Adipocyte (in vitro differentiated cells): ENCODE measurements around the gene DBNDD1.
"Not testable (repeated sequence)": the region's sequence is repeated elsewhere in the genome, so short reads cannot be mapped to it uniquely, and the experiment has no call there.

Experiments used
- DNase-seq: peaks from one replicate; pipeline ENCODE4 v3.0.0-alpha.2; 2015; ENCODE audit warnings: low read depth
- H3K27me3 ChIP-seq: replicated peaks from 2 replicates; pipeline ENCODE4 v1.7.0; 2013; ENCODE audit warnings: mild to moderate bottlenecking, low read length, moderate library complexity; ENCODE audit not compliant: control insufficient read depth, insufficient read depth
- H3K36me3 ChIP-seq: 2 replicates; pipeline ENCODE4 v1.7.0; 2013; ENCODE audit warnings: low read length, mild to moderate bottlenecking, moderate library complexity; ENCODE audit not compliant: control insufficient read depth, insufficient read depth, severe bottlenecking
- H3K4me1 ChIP-seq: 2 replicates; pipeline ENCODE4 v1.7.0; 2013; ENCODE audit warnings: mild to moderate bottlenecking, low read length, moderate library complexity; ENCODE audit not compliant: control insufficient read depth, insufficient read depth
- H3K4me3 ChIP-seq: 2 replicates; pipeline ENCODE4 v1.7.0; 2013; ENCODE audit warnings: mild to moderate bottlenecking, low read length, moderate library complexity
- H3K9ac ChIP-seq: 2 replicates; pipeline ENCODE4 v1.7.0; 2013; ENCODE audit warnings: mild to moderate bottlenecking, low read length, moderate library complexity
- H3K9me3 ChIP-seq: 2 replicates; pipeline ENCODE4 v1.7.0; 2013; ENCODE audit warnings: mild to moderate bottlenecking, low read length, moderate library complexity; ENCODE audit not compliant: control insufficient read depth

Gene DBNDD1

GRCh38 chr16:90008708-90009145 is 10.5 kb downstream of the DBNDD1 start:
- no peak for DNase-seq
- no peak overlapping the region for H3K4me3 ChIP-seq

GRCh38 chr16:90007635-90008234 is 11.5 kb downstream of the DBNDD1 start:
- not testable (repeated sequence) for H3K9ac ChIP-seq, H3K4me3 ChIP-seq

More at GRCh38 chr16:90008708-90009145, 10.5 kb downstream of the DBNDD1 start:
- Histone ChIP-seq H3K27me3 (no peaks in the 10 kb centered on the region), H3K4me1 (no peaks in the 10 kb centered on the region), H3K9ac (no peak overlapping the region), H3K36me3 (no peaks in the 10 kb centered on the region), H3K9me3 (no peaks in the 10 kb centered on the region)

GRCh38 chr16:90007015-90007414 is 12.2 kb downstream of the DBNDD1 start:
- no peak for DNase-seq
- Histone ChIP-seq H3K4me1 (no peaks in the 10 kb centered on the region), H3K27me3 (no peaks in the 10 kb centered on the region), H3K4me3 (no peak overlapping the region), H3K9me3 (no peaks in the 10 kb centered on the region), H3K9ac (no peak overlapping the region), H3K36me3 (no peaks in the 10 kb centered on the region)

More at GRCh38 chr16:90007635-90008234, 11.5 kb downstream of the DBNDD1 start:
- not testable (repeated sequence) for H3K4me1 ChIP-seq, H3K27me3 ChIP-seq, H3K36me3 ChIP-seq, DNase-seq, H3K9me3 ChIP-seq

- no peak overlapping the region for H3K4me3 ChIP-seq
- H3K9ac ChIP-seq = no peak overlapping the region
- H3K9me3 ChIP-seq = no peaks in the 10 kb centered on the region
- no peak for DNase-seq
- H3K27me3 ChIP-seq = no peaks in the 10 kb centered on the region
- no peaks in the 10 kb centered on the region for H3K4me1 ChIP-seq
- no peaks in the 10 kb centered on the region for H3K36me3 ChIP-seq
Measured at GRCh38 chr16:90005956-90006663, 13.1 kb downstream of the DBNDD1 start.

DNA sequence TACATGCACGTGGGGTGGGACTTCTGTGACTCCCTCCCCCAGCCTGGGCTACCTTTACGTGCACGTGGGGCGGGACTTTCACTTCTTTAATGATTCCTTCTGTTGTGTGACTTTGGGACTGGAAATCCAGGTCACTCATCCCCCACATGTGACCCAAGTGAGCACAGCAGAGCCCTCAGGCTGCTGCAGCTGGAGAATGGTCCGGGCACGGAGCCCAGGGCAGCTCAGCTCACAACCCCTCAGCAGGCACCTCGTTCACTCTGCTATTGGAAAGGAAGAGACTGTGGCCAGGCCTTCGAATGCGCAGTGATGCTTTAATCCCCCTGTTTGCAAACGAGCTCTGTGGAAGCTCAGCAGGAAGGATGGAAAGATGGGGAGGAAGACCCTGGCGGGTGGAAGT is 14.7 kb downstream of the DBNDD1 start:
- Histone ChIP-seq H3K4me3 (no peak overlapping the region), H3K9ac (no peak overlapping the region), H3K4me1 (no peaks in the 10 kb centered on the region), H3K36me3 (peaks cover 5% of the 10 kb centered on the region), H3K27me3 (no peaks in the 10 kb centered on the region), H3K9me3 (no peaks in the 10 kb centered on the region)
- DNase-seq = no peak

DNA sequence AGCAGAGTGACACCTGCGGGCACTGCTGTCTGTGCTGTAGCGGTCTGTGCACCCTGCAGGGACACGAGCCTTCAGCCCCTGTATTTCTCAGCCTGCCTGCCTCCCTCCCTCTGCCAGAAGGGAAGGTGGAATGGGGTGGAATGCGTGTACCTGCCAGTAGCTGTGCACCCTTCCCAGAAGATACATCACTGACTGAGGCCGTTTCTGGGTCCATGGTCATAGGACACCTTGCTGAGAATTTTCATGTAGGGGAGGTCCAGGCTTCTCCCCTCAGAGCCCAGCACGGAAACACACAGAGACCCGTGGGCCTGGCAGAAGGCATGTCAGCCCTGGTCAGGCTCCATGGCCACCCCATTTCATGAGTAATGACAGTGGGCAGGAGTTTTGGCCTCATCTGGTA is 16.5 kb downstream of the DBNDD1 start:
- H3K36me3 ChIP-seq = peaks cover 5% of the 10 kb centered on the region
- H3K4me1 ChIP-seq = no peaks in the 10 kb centered on the region
- H3K27me3 ChIP-seq = no peaks in the 10 kb centered on the region

DNA sequence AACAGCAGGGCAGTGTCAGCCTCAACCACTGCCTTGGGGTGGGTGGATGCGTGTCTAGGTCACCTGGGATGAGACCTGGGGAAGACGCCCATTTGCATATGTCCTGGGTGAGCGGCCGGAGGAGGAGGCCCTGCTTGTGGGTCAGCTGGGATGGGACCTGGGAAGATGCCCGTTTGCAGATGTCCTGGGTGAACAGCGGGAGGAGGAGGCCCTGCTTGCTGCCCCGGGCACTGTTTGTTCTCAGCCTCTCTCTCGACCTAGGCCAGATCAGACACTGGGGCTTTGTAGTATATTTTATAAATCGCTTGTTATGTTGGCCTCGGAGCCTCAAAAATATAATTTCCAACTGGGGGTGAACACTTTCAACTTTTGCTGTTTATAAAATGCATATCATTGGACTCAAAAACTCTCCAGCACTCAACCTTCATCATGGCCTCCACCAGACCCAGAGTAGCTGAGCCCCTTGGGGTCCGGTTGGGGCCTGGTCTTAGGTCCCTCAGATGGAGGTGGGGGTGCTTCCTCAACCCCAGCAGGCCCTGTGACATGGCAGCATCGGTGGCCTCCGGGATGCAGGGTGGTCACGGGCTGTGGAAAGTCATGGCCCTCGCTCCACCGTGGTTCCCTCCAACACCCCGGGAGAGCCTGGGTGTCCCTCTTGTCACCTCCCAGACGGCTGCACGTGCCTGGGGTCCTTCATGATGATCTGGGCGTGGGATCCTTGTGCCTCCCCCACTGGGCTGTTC is 17.3 kb downstream of the DBNDD1 start:
- Histone ChIP-seq H3K9ac (no peak overlapping the region), H3K9me3 (no peaks in the 10 kb centered on the region), H3K4me1 (no peaks in the 10 kb centered on the region), H3K36me3 (peaks cover 5% of the 10 kb centered on the region), H3K27me3 (no peaks in the 10 kb centered on the region), H3K4me3 (no peak overlapping the region)
- DNase-seq = no peak

More for the DNA sequence above, 16.5 kb downstream of the DBNDD1 start:
- no peak for DNase-seq
- no peak overlapping the region for H3K4me3 ChIP-seq
- no peaks in the 10 kb centered on the region for H3K9me3 ChIP-seq
- H3K9ac ChIP-seq = no peak overlapping the region

DNA sequence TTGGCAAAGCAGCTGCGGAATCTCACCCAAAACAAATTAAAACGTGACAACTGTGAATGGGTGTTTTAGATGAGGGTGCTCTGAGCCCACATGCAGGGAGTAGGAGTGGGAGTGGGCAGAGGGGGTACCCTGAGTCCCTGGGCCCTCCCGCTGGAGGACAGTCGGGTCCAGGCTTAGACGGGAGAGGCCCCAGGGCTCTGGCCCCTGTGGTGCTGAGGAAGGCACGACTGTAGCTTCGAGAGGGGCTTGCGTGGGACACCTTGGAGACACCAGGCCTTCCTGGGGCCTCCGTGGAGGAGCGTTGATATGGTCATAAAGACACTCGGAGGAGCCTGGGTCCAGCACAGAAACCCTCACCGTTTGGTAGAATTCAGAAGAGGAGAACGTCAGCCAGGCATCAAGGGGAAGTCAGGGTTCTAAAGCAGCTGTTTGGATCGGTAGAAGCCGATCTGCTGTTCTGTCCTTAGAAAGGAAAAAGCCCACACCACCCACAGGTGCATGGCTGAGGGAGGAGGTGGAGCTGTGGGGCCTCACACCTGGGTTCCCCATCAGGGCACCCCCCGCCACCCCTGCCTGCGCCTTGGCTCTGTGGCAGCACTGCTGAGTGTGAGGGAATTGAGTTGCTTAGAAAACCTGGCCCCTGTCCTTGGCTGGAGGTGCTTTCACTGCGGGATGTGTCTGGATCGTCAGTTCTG is 18.4 kb downstream of the DBNDD1 start:
- H3K4me1 ChIP-seq = no peaks in the 10 kb centered on the region
- DNase-seq = no peak
- no peak overlapping the region for H3K9ac ChIP-seq
- no peak overlapping the region for H3K4me3 ChIP-seq
- H3K27me3 ChIP-seq = no peaks in the 10 kb centered on the region
- peaks cover 13% of the 10 kb centered on the region for H3K36me3 ChIP-seq
- H3K9me3 ChIP-seq = peaks cover 4% of the 10 kb centered on the region

DNA sequence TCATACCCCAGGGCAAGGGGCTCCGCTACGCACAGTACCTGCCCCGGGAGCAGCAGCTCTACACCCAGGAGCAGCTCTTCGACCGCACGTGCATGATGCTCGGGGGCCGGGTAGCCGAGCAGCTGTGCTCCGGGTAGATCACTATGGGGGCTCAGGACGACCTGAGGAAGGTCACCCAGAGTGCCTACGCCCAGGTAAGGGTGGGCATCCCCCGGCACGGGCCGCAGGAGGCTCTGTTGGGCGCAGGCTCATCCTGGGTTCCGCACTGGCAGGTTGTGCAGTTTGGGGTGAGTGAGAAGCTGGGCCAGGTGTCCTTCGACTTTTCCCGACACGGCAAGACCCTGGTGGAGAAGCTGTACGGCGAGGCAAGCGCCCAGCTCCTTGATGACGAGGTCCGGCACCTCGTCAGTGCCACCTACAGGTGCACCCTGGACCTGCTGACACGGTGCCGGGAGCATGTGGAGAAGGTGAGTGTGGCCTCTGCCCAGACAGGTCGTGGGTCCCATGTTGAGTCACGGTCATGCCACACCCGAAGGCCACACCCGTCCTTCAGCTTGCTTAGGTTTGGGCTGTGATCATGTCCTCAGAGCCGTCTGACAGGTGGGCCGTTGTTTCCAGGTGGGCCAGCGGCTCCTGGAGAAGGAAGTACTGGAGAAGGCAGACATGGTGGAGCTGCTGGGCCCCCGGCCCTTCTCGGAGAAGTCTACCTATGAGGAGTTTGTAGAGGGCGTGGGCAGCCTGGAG is 19.3 kb downstream of the DBNDD1 start:
- no peaks in the 10 kb centered on the region for H3K27me3 ChIP-seq
- H3K36me3 ChIP-seq = peaks cover 13% of the 10 kb centered on the region
- H3K9me3 ChIP-seq = peaks cover 13% of the 10 kb centered on the region
- no peaks in the 10 kb centered on the region for H3K4me1 ChIP-seq
- H3K4me3 ChIP-seq = no peak overlapping the region
- DNase-seq = no peak
- no peak overlapping the region for H3K9ac ChIP-seq

- DNase-seq = no peak
- H3K9ac ChIP-seq = no peak overlapping the region
- no peaks in the 10 kb centered on the region for H3K27me3 ChIP-seq
- peaks cover 23% of the 10 kb centered on the region for H3K9me3 ChIP-seq
- H3K4me1 ChIP-seq = peaks cover 13% of the 10 kb centered on the region
- peaks cover 45% of the 10 kb centered on the region for H3K36me3 ChIP-seq
- H3K4me3 ChIP-seq = peak overlapping the region; percentile 33
Measured at GRCh38 chr16:89996178-89996489, 23.1 kb downstream of the DBNDD1 start.
